Fibroblast of lung (primary cell): Measurements from ENCODE around the gene PHC2.

Source experiments
- CTCF ChIP-seq, 2 donors: IDR thresholded peaks in 1 of 2; conservative IDR thresholded peaks in 1 of 2; 1 replicate in 1 of 2; 2 replicates in 1 of 2; pipeline ENCODE4 v1.5.1; 2011 to 2012; ENCODE audit warnings: low read length in 2 of 2, control low read depth in 1 of 2, inconsistent platforms in 1 of 2, low read depth in 1 of 2, mild to moderate bottlenecking in 1 of 2
- EZH2 ChIP-seq: IDR thresholded peaks from 2 replicates; pipeline ENCODE4 v1.5.1; 2012; ENCODE audit warnings: low read length, control low read depth, mild to moderate bottlenecking; ENCODE audit errors: missing control alignments

DNA sequence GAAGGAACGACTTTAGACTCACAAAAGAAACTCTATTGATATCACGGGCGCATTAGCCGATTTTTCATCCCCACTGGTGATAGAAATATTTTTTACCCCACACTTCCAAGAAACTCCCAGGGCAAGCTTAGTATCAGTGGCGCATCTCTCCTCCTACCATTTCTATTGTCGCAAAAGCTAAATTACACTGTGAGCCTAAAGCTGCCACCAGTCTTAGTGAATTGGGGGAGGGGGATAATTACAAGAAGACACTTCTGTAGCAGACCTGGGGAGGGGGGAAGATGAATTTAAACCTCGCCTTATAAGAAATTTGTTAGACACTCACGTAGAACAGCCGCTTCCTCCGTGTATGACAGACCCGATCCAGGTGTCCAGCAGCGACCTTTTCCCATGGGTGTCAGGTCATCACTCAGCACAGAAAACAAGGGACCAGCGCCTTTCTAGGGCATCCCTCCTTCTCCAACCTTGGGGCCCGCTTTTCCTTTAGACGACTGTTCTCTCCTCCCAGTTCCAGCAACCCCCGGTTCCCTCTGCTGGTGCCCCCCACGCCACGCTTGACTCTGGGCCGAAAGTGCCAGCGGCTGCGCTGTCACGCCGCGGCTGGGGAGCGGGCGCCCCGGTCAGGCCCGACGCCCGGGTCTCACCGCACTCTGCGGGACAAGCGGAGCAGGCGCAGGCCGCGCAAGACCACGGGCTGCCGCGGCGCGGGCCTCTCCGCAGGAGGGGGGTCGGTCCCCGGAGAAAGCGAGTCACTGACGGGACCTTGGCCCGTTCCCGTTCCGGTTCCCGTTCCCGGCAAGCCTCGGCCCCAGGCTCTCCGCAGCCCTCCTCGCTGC, 821 bp downstream of the PHC2 start:
- TF ChIP-seq CTCF (conservative IDR thresholded peaks at IDR 0.05 in 1 of 2, IDR thresholded peaks at IDR 0.05 in 1 of 2; ENCODE audit: low read depth in 1 of 2, low read length in 2 of 2): peak in 1 of 2 donors; percentile 34
- no peak for TF ChIP-seq EZH2
